HG03103 (cell line): ENCODE results near the gene MFAP4.
"Not testable (repeated sequence)": the region's sequence is repeated elsewhere in the genome, so short reads cannot be mapped to it uniquely, and the experiment has no call there.

Source experiments
- ATAC-seq: cut with Tn5 transposase; IDR thresholded peaks from one replicate; pipeline ENCODE4 v1.9.1; 2021; ENCODE audit warnings: low read depth; ENCODE audit not compliant: unreplicated experiment

The MFAP4 gene

GRCh38 chr17:19359151-19359550, 27.8 kb downstream of the MFAP4 start:
- no peak for ATAC-seq

GRCh38 chr17:19357761-19358160, 29.2 kb downstream of the MFAP4 start:
- no peak for ATAC-seq

GRCh38 chr17:19357351-19357750, 29.6 kb downstream of the MFAP4 start:
- ATAC-seq, result no peak

GRCh38 chr17:19354748-19355147, 32.2 kb downstream of the MFAP4 start:
- ATAC-seq, result no peak

- not testable (repeated sequence) for ATAC-seq
Measured at GRCh38 chr17:19353401-19353800, 33.6 kb downstream of the MFAP4 start.

GRCh38 chr17:19348806-19349205, 38.2 kb downstream of the MFAP4 start:
- no peak for ATAC-seq

- no peak for ATAC-seq
Measured at GRCh38 chr17:19348081-19348650, 38.8 kb downstream of the MFAP4 start.

GRCh38 chr17:19347323-19348080, 39.5 kb downstream of the MFAP4 start:
- ATAC-seq, result no peak

- no peak for ATAC-seq
Measured at GRCh38 chr17:19346351-19347255, 40.4 kb downstream of the MFAP4 start.

- ATAC-seq, result no peak
Measured at GRCh38 chr17:19345486-19346350, 41.3 kb downstream of the MFAP4 start.

- ATAC-seq, result no peak
Measured at GRCh38 chr17:19345067-19345460, 41.9 kb downstream of the MFAP4 start.

- ATAC-seq, result no peak
Measured at GRCh38 chr17:19344311-19345066, 42.5 kb downstream of the MFAP4 start.

- ATAC-seq, result no peak
Measured at GRCh38 chr17:19343671-19344151, 43.3 kb downstream of the MFAP4 start.

- no peak for ATAC-seq
Measured at GRCh38 chr17:19343256-19343630, 43.7 kb downstream of the MFAP4 start.

GRCh38 chr17:19342611-19343255, 44.3 kb downstream of the MFAP4 start:
- no peak for ATAC-seq

- ATAC-seq, result no peak
Measured at GRCh38 chr17:19341641-19342610, 45.1 kb downstream of the MFAP4 start.

GRCh38 chr17:19341211-19341631, 45.8 kb downstream of the MFAP4 start:
- no peak for ATAC-seq

- no peak for ATAC-seq
Measured at GRCh38 chr17:19339341-19339815, 47.6 kb downstream of the MFAP4 start.
